Measurements from ENCODE around the gene FANCC. TPM values are rescaled to one million over a fixed set of nuclear protein-coding genes. Genes with fewer than 3 reads are reported as not detected.

Gene FANCC
- total RNA-seq, 2 donors from 2014 or later: 7.5 to 12.5 TPM

DNA sequence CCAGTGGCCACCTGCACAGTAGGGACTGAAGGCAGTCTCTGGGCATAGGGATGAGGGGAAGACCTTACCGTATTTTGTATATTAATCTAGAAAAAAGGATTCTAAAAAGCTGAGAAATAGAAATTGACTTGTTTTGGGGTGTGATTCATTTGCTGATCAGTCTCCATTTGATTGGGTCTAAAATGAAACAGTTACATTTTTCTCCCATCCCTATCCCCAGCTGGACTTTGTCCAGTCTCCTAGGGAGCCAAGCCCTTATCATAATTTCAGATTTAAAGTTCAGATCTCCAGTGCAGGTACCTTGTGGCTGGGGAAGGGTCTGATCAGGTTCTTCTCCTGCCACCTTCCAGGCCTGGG, 240.8 kb downstream of the FANCC start:
- peaks cover 76% of the 10 kb centered on the region for H3K4me1 ChIP-seq
- intact Hi-C loops (cut with DNase I): no loop called here
- DNase-seq (no peak), ATAC-seq (no peak)
- H3K27ac ChIP-seq: peak overlapping the region; percentile 43 to 74 (median 52)
- H3K4me3 ChIP-seq: no peak overlapping the region
- 22 to 39% methylated on average over 1 of the region's 1 CpG for WGBS, 2 donors
- H3K27me3 ChIP-seq: no peaks in the 10 kb centered on the region
- no peaks in the 10 kb centered on the region for H3K9me3 ChIP-seq
- peaks cover 0 to 6% of the 10 kb centered on the region in 2 donors for H3K36me3 ChIP-seq (replicated peaks in 1 of 2; ENCODE audit: insufficient read depth in 1 of 2, low read depth in 2 of 2)
- TF ChIP-seq CTCF (IDR thresholded peaks at IDR 0.05) (no peak), POLR2A (IDR thresholded peaks at IDR 0.05) (no peak)

DNA sequence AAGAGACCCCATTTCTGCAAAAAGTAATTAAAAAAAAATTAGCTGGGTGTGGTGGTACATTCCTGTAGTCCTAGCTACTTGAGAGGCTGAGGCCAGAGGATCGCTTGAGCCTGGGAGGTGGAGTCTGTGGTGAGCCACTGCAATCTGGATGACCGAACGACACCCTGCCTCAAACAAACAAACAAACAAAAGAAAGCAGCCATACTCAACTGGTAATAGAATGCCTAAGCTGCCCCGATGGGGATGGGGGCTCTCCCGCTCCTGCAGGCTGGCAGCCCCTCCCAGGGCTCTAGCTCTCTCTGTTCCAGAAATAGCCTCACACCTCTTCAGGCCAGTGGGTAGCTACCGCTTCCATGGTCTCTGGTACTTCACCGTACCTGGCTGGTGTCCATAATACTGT, 241.8 kb downstream of the FANCC start:
- peak overlapping the region in 1 of 4 donors; percentile 74 for H3K27ac ChIP-seq
- H3K9me3 ChIP-seq: no peaks in the 10 kb centered on the region
- TF ChIP-seq POLR2A (IDR thresholded peaks at IDR 0.05) (no peak), CTCF (IDR thresholded peaks at IDR 0.05) (no peak)
- H3K27me3 ChIP-seq: no peaks in the 10 kb centered on the region
- H3K4me1 ChIP-seq: peaks cover 86% of the 10 kb centered on the region
- peak in 1 of 4 donors; percentile 1 for DNase-seq
- ATAC-seq: no peak
- WGBS, 2 donors: 70 to 77% methylated on average over 7 of the region's 7 CpGs
- no peak overlapping the region for H3K4me3 ChIP-seq
- intact Hi-C loops (cut with DNase I): no loop called here
- peaks cover 0 to 2% of the 10 kb centered on the region in 2 donors for H3K36me3 ChIP-seq (replicated peaks in 1 of 2; ENCODE audit: insufficient read depth in 1 of 2, low read depth in 2 of 2)

DNA sequence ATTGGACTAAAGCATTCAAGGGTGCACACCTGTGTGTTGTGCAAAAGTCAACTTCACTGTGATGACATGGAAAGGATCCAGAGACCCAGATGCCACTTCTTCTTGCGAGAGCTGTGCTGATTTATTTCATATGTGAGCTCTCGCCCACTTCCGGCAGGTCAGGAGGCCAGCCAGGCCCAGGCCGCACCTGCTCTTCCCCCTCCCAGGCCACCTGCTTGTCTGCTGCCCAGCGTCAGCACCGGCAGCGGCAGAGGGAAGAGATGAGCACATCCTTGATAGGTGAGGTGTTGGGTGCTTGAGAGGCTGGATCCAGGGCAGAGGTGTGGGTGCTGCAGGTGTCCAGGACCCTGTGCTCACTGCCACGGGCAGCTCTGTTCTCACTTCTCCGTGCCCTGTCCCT, 242.9 kb downstream of the FANCC start:
- DNase-seq (peak; percentile 73 to 90 (median 84)), ATAC-seq (peak; percentile 70)
- intact Hi-C loops (cut with DNase I): no loop called here
- Histone ChIP-seq H3K36me3 (replicated peaks in 1 of 2; ENCODE audit: insufficient read depth in 1 of 2, low read depth in 2 of 2) (peaks cover 0 to 2% of the 10 kb centered on the region in 2 donors), H3K27ac (peak overlapping the region; percentile 37 to 74 (median 64)), H3K9me3 (no peaks in the 10 kb centered on the region), H3K4me1 (peaks cover 96% of the 10 kb centered on the region), H3K4me3 (no peak overlapping the region), H3K27me3 (no peaks in the 10 kb centered on the region)
- 14 to 20% methylated on average over 8 to 9 of the region's 9 CpGs for WGBS, 2 donors
- TF ChIP-seq CTCF (IDR thresholded peaks at IDR 0.05): no peak
- no peak for TF ChIP-seq POLR2A (IDR thresholded peaks at IDR 0.05)

DNA sequence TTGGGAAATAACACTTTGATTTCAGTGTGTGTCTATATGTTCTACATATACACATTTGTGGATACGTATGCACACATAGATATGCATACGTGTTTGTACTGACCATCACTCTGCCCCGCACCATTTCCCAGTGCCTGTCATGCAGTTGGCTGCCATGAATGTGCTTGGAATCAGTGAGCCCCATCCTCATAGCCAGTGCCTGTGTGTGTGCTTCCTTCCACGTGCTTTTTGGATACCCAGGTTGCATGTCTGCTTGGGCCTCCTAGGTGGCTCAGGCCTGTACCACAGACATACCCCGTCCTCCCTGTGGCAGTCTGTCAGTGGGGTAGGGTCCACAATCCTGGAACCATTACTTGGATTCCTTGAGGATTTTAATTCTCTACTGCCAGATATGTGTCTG, 243.6 kb downstream of the FANCC start:
- Histone ChIP-seq H3K27me3 (no peaks in the 10 kb centered on the region), H3K27ac (peak overlapping the region; percentile 37 to 74 (median 64)), H3K9me3 (no peaks in the 10 kb centered on the region), H3K4me1 (peaks cover 99% of the 10 kb centered on the region), H3K36me3 (replicated peaks in 1 of 2; ENCODE audit: insufficient read depth in 1 of 2, low read depth in 2 of 2) (peaks cover 0 to 2% of the 10 kb centered on the region in 2 donors), H3K4me3 (no peak overlapping the region)
- DNase-seq (no peak), ATAC-seq (no peak)
- TF ChIP-seq POLR2A (IDR thresholded peaks at IDR 0.05) (no peak), CTCF (IDR thresholded peaks at IDR 0.05) (no peak)
- intact Hi-C loops (cut with DNase I): no loop called here
- WGBS, 2 donors: 76 to 80% methylated on average over 5 of the region's 5 CpGs

- peak in 1 of 4 donors; percentile 48 for DNase-seq
- 71 to 91% methylated on average over 5 to 18 of the region's 18 CpGs for WGBS, 2 donors
- TF ChIP-seq CTCF (IDR thresholded peaks at IDR 0.05): peak in 4 of 7 experiments; percentile 19 to 40 (median 26)
- TF ChIP-seq POLR2A (IDR thresholded peaks at IDR 0.05): no peak
- intact Hi-C loops (cut with DNase I): no loop called here
- H3K4me3 ChIP-seq: no peak overlapping the region
- H3K9me3 ChIP-seq: no peaks in the 10 kb centered on the region
- peaks cover 0 to 2% of the 10 kb centered on the region in 2 donors for H3K36me3 ChIP-seq (replicated peaks in 1 of 2; ENCODE audit: insufficient read depth in 1 of 2, low read depth in 2 of 2)
- H3K4me1 ChIP-seq: peaks cover 98% of the 10 kb centered on the region
- H3K27ac ChIP-seq: peak overlapping the region in 3 of 4 donors; percentile 58 to 74 (median 71)
- peak; percentile 6 for ATAC-seq
- no peaks in the 10 kb centered on the region for H3K27me3 ChIP-seq
Measured at GRCh38 chr9:95073042-95073607, 244.4 kb downstream of the FANCC start.

Measured in body of pancreas (tissue), 4 donors.